Measurements from ENCODE around the gene MAD2L1.

The MAD2L1 gene

DNA sequence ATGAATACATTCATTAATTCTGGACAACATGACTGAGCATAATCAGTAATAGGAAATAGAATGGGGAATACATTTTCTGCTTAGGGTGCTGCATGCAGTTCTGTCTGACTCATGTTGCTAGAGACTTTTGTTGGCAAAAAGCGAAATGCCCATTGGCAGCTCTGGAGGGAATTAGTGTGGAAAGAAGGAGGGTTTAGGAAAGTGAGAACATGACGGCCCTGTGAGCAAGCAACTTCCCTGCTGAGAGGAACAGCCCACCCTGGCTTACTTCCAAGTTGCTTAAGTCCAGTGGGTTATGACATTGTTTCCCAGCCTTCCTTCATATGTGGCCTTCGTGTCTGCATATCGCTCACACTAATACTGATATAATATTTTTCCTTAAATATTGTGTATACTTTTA is 13.8 kb downstream of the MAD2L1 start:
- TF ChIP-seq TCF12 (IDR thresholded peaks at IDR 0.05; ENCODE audit: low read depth) (0 out of 2 replicates have a peak, but pooled peaks have one; percentile 37), FOXM1 (IDR thresholded peaks at IDR 0.05; ENCODE audit: borderline replicate concordance, low read depth) (no peak), CREB1 (IDR thresholded peaks at IDR 0.05; ENCODE audit: low read depth) (no peak), CEBPB (IDR thresholded peaks at IDR 0.05) (peak; percentile 83), TEAD4 (IDR thresholded peaks at IDR 0.05) (0 out of 2 replicates have a peak, but pooled peaks have one; percentile 10), RAD21 (IDR thresholded peaks at IDR 0.05; ENCODE audit: low read depth) (no peak), EP300 (IDR thresholded peaks at IDR 0.05; ENCODE audit: borderline replicate concordance) (no peak), TAF1 (IDR thresholded peaks at IDR 0.05; ENCODE audit: low read depth) (no peak), EGR1 (IDR thresholded peaks at IDR 0.05) (no peak), NFIC (IDR thresholded peaks at IDR 0.05) (peak; percentile 94), ZBTB7A (IDR thresholded peaks at IDR 0.05; ENCODE audit: low read depth) (no peak), YY1 (IDR thresholded peaks at IDR 0.05; ENCODE audit: low read depth) (no peak)
- TF ChIP-seq, protein P1, sequence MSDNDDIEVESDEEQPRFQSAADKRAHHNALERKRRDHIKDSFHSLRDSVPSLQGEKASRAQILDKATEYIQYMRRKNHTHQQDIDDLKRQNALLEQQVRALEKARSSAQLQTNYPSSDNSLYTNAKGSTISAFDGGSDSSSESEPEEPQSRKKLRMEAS (IDR thresholded peaks at IDR 0.05), result peak; percentile 67
- TF ChIP-seq, protein P2, sequence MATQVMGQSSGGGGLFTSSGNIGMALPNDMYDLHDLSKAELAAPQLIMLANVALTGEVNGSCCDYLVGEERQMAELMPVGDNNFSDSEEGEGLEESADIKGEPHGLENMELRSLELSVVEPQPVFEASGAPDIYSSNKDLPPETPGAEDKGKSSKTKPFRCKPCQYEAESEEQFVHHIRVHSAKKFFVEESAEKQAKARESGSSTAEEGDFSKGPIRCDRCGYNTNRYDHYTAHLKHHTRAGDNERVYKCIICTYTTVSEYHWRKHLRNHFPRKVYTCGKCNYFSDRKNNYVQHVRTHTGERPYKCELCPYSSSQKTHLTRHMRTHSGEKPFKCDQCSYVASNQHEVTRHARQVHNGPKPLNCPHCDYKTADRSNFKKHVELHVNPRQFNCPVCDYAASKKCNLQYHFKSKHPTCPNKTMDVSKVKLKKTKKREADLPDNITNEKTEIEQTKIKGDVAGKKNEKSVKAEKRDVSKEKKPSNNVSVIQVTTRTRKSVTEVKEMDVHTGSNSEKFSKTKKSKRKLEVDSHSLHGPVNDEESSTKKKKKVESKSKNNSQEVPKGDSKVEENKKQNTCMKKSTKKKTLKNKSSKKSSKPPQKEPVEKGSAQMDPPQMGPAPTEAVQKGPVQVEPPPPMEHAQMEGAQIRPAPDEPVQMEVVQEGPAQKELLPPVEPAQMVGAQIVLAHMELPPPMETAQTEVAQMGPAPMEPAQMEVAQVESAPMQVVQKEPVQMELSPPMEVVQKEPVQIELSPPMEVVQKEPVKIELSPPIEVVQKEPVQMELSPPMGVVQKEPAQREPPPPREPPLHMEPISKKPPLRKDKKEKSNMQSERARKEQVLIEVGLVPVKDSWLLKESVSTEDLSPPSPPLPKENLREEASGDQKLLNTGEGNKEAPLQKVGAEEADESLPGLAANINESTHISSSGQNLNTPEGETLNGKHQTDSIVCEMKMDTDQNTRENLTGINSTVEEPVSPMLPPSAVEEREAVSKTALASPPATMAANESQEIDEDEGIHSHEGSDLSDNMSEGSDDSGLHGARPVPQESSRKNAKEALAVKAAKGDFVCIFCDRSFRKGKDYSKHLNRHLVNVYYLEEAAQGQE (IDR thresholded peaks at IDR 0.05; ENCODE audit: low read depth), result no peak
- TF ChIP-seq, protein P3, sequence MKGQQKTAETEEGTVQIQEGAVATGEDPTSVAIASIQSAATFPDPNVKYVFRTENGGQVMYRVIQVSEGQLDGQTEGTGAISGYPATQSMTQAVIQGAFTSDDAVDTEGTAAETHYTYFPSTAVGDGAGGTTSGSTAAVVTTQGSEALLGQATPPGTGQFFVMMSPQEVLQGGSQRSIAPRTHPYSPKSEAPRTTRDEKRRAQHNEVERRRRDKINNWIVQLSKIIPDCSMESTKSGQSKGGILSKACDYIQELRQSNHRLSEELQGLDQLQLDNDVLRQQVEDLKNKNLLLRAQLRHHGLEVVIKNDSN (IDR thresholded peaks at IDR 0.05), result no peak

DNA sequence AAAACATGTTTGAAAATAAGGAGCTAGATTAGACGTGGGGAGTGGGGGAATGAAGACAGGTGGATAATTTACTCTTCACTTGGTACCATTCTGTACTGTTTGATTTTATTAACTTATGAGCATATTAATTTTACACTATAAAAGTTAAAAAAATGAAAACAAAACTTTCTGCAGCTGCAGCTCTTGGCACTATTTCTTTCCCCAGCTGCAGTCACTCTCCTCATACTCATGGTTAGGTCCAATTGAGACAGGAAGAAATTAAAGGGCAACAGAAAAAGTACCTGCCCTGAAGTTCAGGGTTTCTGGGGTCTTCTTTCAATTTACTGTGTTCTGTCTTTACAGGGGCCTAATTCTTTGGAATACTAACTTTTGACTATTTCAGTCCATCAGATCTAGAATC is 15.4 kb downstream of the MAD2L1 start:
- no peak for TF ChIP-seq FOXM1 (IDR thresholded peaks at IDR 0.05; ENCODE audit: borderline replicate concordance, low read depth)
- TF ChIP-seq YY1 (IDR thresholded peaks at IDR 0.05; ENCODE audit: low read depth), result no peak
- TF ChIP-seq, protein P2 (IDR thresholded peaks at IDR 0.05; ENCODE audit: low read depth), result no peak
- TF ChIP-seq, protein P3 (IDR thresholded peaks at IDR 0.05), result no peak
- no peak for TF ChIP-seq EP300 (IDR thresholded peaks at IDR 0.05; ENCODE audit: borderline replicate concordance)
- TF ChIP-seq NFIC (IDR thresholded peaks at IDR 0.05), result no peak
- no peak for TF ChIP-seq TCF12 (IDR thresholded peaks at IDR 0.05; ENCODE audit: low read depth)
- no peak for TF ChIP-seq TAF1 (IDR thresholded peaks at IDR 0.05; ENCODE audit: low read depth)
- no peak for TF ChIP-seq RAD21 (IDR thresholded peaks at IDR 0.05; ENCODE audit: low read depth)
- TF ChIP-seq CREB1 (IDR thresholded peaks at IDR 0.05; ENCODE audit: low read depth), result no peak

DNA sequence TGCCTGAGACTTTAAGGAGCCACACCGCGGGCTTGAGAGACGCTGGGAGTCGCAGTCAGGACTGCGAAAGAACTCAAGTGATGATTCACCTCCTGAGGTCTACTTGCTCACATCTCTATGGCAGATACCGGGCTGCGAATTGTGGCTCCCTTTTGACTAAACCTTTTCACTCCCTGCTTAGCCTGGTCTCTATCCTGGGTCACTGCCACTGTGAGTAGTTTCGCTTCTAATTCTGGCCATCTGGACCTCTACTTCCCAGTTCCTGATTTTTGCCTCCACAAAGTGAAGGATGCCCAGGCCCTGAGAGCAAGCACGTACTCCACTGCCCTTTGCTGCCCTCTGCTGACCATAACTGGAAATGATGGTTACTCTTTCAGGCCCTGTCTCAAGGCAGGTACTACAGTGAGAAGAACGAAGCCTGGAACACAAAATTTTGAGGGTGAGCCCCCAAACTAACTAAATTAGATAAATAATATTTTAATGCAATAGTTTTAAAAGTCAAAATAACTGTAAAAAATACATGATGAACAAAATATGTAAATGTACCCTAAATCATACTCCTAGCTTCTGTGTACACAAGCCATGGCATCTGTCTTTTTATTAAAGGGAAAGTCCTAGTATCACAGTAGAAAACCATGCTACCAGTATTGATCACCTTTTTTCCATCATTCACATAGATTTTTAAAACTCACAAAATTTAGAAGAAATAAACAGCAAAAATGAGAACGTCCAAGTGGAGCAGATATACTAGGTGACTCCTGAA is 16.7 kb downstream of the MAD2L1 start:
- TF ChIP-seq CREB1 (IDR thresholded peaks at IDR 0.05; ENCODE audit: low read depth) (no peak), CEBPB (IDR thresholded peaks at IDR 0.05) (no peak), RAD21 (IDR thresholded peaks at IDR 0.05; ENCODE audit: low read depth) (peak; percentile 90), FOXM1 (IDR thresholded peaks at IDR 0.05; ENCODE audit: borderline replicate concordance, low read depth) (no peak), EGR1 (IDR thresholded peaks at IDR 0.05) (no peak), NFIC (IDR thresholded peaks at IDR 0.05) (no peak)
- TF ChIP-seq, protein P2 (IDR thresholded peaks at IDR 0.05; ENCODE audit: low read depth), result no peak

DNA sequence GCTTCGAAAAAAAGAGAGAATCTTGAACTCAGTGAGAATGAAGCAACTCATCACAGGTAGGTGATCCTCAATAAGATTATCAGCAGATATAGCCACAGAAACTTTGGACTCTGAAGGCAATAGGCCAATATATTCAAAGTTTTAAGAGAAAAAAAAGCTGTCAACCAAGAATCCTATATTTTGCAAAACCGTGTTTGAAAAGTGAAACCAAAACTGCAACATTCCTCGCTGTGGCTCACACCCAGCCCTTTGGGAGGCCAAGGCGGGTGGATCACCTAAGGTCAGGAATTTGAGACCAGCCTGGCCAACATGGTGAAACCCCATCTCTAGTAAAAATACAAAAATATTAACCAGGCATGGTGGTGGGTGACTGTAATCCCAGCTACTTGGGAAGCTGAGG is 22.8 kb downstream of the MAD2L1 start:
- TF ChIP-seq EGR1 (IDR thresholded peaks at IDR 0.05) (no peak), CEBPB (IDR thresholded peaks at IDR 0.05) (no peak), TEAD4 (IDR thresholded peaks at IDR 0.05) (no peak), TCF12 (IDR thresholded peaks at IDR 0.05; ENCODE audit: low read depth) (no peak), TAF1 (IDR thresholded peaks at IDR 0.05; ENCODE audit: low read depth) (no peak), EP300 (IDR thresholded peaks at IDR 0.05; ENCODE audit: borderline replicate concordance) (no peak), CREB1 (IDR thresholded peaks at IDR 0.05; ENCODE audit: low read depth) (no peak), FOXM1 (IDR thresholded peaks at IDR 0.05; ENCODE audit: borderline replicate concordance, low read depth) (no peak), NFIC (IDR thresholded peaks at IDR 0.05) (no peak), YY1 (IDR thresholded peaks at IDR 0.05; ENCODE audit: low read depth) (no peak), RAD21 (IDR thresholded peaks at IDR 0.05; ENCODE audit: low read depth) (no peak), ZBTB7A (IDR thresholded peaks at IDR 0.05; ENCODE audit: low read depth) (no peak)
- TF ChIP-seq, protein P1 (IDR thresholded peaks at IDR 0.05), result no peak
- TF ChIP-seq, protein P3 (IDR thresholded peaks at IDR 0.05), result no peak
- TF ChIP-seq, protein P2 (IDR thresholded peaks at IDR 0.05; ENCODE audit: low read depth), result no peak
